Aorta (tissue), 5 donors: Measurements from ENCODE around the gene CARMIL3. TPM values are rescaled to one million over a fixed set of nuclear protein-coding genes. Genes with fewer than 3 reads are reported as not detected.
"Not testable (repeated sequence)": the region's sequence is repeated elsewhere in the genome, so short reads cannot be mapped to it uniquely, and the experiment has no call there.

ENCODE experiments used
- ATAC-seq: fragments of 200-7000 bp; cut with Tn5 transposase; one replicate; pipeline ENCODE4 v1.9.1; 2022; ENCODE audit warnings: moderate library complexity; ENCODE audit not compliant: low FRiP score
- DNase-seq, 2 donors: peaks; one replicate each; pipeline ENCODE4 v3.0.0-alpha.2; 2020
- H3K27ac ChIP-seq, 2 donors: one replicate each; pipeline ENCODE4 v1.5.1; 2013; ENCODE audit warnings: low read length in 2 of 2, mild to moderate bottlenecking in 2 of 2, moderate library complexity in 2 of 2, control low read depth in 1 of 2, inconsistent platforms in 1 of 2, low read depth in 1 of 2
- H3K27me3 ChIP-seq, 2 donors: one replicate each; pipeline ENCODE4 v1.6.1; 2013; ENCODE audit warnings: control low read depth in 1 of 2, low read length in 1 of 2, mild to moderate bottlenecking in 1 of 2, moderate library complexity in 1 of 2; ENCODE audit not compliant: insufficient read depth in 2 of 2, control insufficient read depth in 1 of 2
- H3K36me3 ChIP-seq, 2 donors: one replicate each; pipeline ENCODE4 v1.6.1; 2013; ENCODE audit warnings: control low read depth in 1 of 2, low read length in 1 of 2, mild to moderate bottlenecking in 1 of 2; ENCODE audit not compliant: insufficient read depth in 2 of 2, control insufficient read depth in 1 of 2
- H3K4me1 ChIP-seq, 2 donors: one replicate each; pipeline ENCODE4 v1.6.1; 2013; ENCODE audit warnings: low read length in 2 of 2, control low read depth in 1 of 2, mild to moderate bottlenecking in 1 of 2, moderate library complexity in 1 of 2; ENCODE audit not compliant: insufficient read depth in 2 of 2, control insufficient read depth in 1 of 2
- H3K4me3 ChIP-seq, 2 donors: one replicate each; pipeline ENCODE4 v1.5.1; 2013; ENCODE audit warnings: low read length in 2 of 2, control low read depth in 1 of 2, mild to moderate bottlenecking in 1 of 2
- H3K9me3 ChIP-seq: one replicate; pipeline ENCODE4 v1.6.1; 2013; ENCODE audit warnings: mild to moderate bottlenecking, low read length; ENCODE audit not compliant: control insufficient read depth
- WGBS, 2 donors: extraction: QIAGEN DNeasy Blood & Tissue Kit; methylation state at CpG; one replicate each; pipeline ENCODE4 v1.1.7; 2013; 5-methylcytosine and 5-hydroxymethylcytosine counted together
- intact Hi-C, 2 donors: fragments of 100-400 bp; cut with DNase I; formaldehyde crosslinking; loops; one replicate each; pipeline versions ENCODE4 v1.14.2 to v1.15.0; 2022
- long read RNA-seq, 2 donors: library from polyadenylated mRNA; unstranded; transcript quantifications; one replicate each; pipeline ENCODE4 v2.0.0, GENCODE V29; 2020 to 2021
- polyA plus RNA-seq, 2 donors: library from polyadenylated mRNA; stranded (reverse); fragments of 200-250 nt; gene quantifications; one replicate each; pipeline ENCODE4 v1.2.3, GENCODE V29; 2013
- total RNA-seq, 2 donors: library from RNA; stranded (reverse); fragmentation: NEBNext Ultra II Directional; extraction: Animal tissue kit (Norgen Biotek cat#: 25700); gene quantifications; one replicate each; pipeline ENCODE4 v1.2.1, GENCODE V29; 2021
- donor health status: healthy with polysubstance abuse.
- donor health status: Bipolar disorder and iron deficiency.
- donor health status: DM: no; HTN: no; CAD: no.
- donor health status: DM: no; HTN: no; CAD: no.
- donor health status: DM: yes; HTN: yes; CAD: no.

Gene CARMIL3, protein sequence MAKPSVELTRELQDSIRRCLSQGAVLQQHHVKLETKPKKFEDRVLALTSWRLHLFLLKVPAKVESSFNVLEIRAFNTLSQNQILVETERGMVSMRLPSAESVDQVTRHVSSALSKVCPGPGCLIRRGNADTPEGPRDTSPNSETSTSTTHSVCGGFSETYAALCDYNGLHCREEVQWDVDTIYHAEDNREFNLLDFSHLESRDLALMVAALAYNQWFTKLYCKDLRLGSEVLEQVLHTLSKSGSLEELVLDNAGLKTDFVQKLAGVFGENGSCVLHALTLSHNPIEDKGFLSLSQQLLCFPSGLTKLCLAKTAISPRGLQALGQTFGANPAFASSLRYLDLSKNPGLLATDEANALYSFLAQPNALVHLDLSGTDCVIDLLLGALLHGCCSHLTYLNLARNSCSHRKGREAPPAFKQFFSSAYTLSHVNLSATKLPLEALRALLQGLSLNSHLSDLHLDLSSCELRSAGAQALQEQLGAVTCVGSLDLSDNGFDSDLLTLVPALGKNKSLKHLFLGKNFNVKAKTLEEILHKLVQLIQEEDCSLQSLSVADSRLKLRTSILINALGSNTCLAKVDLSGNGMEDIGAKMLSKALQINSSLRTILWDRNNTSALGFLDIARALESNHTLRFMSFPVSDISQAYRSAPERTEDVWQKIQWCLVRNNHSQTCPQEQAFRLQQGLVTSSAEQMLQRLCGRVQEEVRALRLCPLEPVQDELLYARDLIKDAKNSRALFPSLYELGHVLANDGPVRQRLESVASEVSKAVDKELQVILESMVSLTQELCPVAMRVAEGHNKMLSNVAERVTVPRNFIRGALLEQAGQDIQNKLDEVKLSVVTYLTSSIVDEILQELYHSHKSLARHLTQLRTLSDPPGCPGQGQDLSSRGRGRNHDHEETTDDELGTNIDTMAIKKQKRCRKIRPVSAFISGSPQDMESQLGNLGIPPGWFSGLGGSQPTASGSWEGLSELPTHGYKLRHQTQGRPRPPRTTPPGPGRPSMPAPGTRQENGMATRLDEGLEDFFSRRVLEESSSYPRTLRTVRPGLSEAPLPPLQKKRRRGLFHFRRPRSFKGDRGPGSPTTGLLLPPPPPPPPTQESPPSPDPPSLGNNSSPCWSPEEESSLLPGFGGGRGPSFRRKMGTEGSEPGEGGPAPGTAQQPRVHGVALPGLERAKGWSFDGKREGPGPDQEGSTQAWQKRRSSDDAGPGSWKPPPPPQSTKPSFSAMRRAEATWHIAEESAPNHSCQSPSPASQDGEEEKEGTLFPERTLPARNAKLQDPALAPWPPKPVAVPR (N-terminal part only)
- under 1 TPM; 0.24 to 0.42 TPM for total RNA-seq
- under 1 TPM in 1 of 2 donors, not detected in 1; 0.43 TPM for polyA plus RNA-seq
- long read RNA-seq, donor 1 = 0 reads
- long read RNA-seq, donor 2 = 0 reads

DNA sequence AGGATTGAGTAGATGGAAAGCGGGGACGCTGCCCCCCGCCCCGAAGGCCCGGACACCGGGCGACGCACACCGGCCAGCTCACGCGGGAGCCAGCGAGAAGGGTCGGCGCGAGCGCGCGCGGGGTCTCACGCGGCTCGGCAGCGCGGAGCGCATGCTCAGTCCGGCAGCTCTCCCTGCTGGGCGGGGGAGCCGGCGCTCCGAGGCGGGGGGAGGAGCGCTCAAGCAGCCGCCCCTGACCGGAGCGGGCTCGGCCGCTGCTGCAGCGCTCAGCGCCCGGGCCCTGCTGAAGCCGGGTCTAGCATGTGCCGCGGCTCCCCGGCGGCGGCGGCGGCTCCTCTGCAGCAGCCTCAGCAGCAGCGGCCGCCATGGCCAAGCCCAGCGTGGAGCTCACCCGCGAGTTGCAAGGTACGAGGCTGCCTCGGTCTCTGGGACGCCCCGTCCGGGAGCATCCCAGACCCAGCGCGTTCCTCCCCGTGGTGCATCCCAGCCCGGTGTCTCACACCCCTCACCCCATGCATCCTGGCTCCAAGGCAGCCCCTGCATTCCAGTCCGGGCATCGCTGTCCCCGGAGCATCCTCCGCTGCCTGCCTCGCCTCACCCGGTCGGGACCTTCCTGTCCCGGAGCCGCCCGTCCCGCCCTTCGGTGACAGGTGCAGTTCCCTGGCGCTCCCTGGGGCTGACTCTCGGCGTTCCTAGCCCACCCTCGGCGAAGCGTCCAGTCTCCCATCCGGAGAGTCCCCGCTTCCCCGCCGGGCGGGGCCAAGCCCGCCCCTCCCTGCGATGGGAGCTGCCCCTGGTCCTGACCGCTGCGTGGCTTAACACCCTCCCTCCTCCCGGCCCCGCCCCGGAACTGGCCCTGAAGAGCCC, at the start of gene CARMIL3:
Gene CARMIL3, plus strand, starts transcription at position 221 of the 867 bp plus-strand sequence. Its CDS starts 145 bp downstream, at position 366.
- WGBS, 2 donors = 1% methylated on average over 63 to 92 of the region's 92 CpGs
- DNase-seq = peak; percentile 68 to 88
- peak; percentile 88 for ATAC-seq
- no peaks in the 10 kb centered on the region for H3K27me3 ChIP-seq
- intact Hi-C loops = no loop called here
- H3K36me3 ChIP-seq = no peaks in the 10 kb centered on the region
- H3K9me3 ChIP-seq = no peaks in the 10 kb centered on the region
- H3K4me3 ChIP-seq = peak within 1 kb of the TSS; percentile 19 to 45
- H3K27ac ChIP-seq = no peak within 1 kb of the TSS
- no peaks in the 10 kb centered on the region for H3K4me1 ChIP-seq

DNA sequence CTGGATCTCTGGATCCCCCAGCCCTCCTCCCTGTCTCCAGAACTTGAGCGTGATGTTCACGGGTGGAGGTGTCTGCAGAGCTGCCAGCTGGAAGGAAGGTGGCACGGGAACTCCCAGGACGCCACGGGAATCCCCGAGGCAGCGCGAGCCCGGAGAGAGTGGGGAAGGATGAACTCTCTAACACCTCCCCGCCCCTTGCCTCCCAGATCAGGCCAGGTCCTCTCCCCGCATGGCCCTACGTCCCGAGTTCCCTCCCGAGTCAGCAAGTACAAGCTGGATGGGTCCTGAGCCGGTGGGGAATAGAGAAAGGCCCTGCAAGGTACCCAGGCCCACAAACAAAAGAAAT, 45.4 kb upstream of the CARMIL3 start:
- H3K4me1 ChIP-seq, H3K36me3 ChIP-seq, H3K27ac ChIP-seq, intact Hi-C loops, H3K27me3 ChIP-seq, H3K9me3 ChIP-seq, DNase-seq: not testable (repeated sequence)
- WGBS, 2 donors = 3% methylated on average over 6 of the region's 15 CpGs; no CpG with 5 or more reads in 1 of the 2 donors
- peak; percentile 50 for ATAC-seq
- peak overlapping the region in 1 of 2 donors; percentile 8 for H3K4me3 ChIP-seq

DNA sequence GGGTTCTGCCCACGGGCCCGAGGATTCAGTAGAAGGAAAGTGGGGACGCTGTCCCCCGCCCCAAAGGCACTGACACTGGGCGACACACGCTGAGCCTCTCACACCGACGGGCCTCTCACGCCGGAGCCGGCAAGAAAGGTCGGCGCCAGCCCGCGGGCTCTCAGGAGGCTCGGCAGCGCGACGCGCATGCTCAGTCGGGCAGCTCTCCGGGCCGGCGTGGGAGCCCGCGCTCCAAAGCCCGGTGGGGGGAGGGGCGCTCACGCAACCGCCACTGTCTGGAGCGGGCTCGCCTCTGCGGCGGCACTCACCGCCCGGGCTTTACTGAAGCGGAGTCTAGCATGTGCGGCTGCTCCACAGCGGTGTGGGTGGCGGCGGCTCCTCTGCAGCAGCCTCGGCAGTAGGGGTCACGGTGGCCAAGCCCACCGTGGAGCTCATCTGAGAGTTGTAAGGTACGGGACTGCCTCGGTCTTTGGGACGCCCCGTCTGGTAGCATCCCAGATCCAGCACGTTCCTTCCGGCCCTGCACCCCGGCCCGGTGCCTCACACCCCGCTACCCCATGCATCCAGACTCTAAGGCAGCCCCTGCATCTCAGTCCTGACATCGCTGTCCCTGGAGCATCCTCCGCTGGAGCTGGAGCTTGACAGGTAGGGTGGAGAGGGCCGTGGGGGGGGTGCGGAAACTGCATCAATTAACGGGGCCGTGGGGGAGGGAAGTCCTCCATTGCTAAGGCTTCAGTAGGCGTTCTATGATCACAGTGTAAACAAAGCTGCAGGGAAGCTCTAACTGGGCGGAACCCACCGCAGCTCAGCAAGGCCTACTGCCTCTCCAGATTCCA, 44.8 kb upstream of the CARMIL3 start:
- WGBS, 2 donors = 7 to 8% methylated on average over 43 to 61 of the region's 62 CpGs
- H3K27ac ChIP-seq, H3K27me3 ChIP-seq, H3K36me3 ChIP-seq, intact Hi-C loops, H3K9me3 ChIP-seq, H3K4me1 ChIP-seq: not testable (repeated sequence)
- peak overlapping the region in 1 of 2 donors; percentile 8 for H3K4me3 ChIP-seq
- DNase-seq (peak; percentile 80), ATAC-seq (peak; percentile 94)

DNA sequence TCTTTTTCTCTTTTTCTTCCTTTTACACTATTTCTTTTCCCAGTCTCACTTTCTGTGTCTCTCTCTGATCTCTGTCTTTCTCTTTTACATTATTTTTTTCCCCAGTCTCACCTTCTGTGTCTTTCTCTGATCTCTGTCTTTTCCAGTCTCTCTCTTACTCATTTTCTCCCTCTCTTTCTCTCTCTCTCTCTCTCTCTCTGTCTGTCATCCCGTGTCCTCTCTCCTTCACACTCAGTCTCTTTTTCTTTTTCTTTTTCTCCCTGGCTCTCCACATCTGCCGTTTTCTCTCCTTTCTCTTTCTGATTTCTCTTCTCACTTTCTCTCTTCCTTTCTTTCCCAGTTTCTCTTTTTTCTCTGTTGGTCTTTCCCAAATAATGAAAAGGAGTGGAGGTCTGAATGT, 40.8 kb upstream of the CARMIL3 start:
- no peak overlapping the region for H3K4me3 ChIP-seq
- no peaks in the 10 kb centered on the region for H3K36me3 ChIP-seq
- intact Hi-C loops = loop anchor here (5.0 kb wide), 1 partner anchor 81 kb away; the partner anchor contains the start of gene PCK2 (in 2 of the 2)
- DNase-seq (no peak), ATAC-seq (no peak)
- WGBS, 2 donors = 75 to 77% methylated on average over 2 of the region's 2 CpGs
- H3K27me3 ChIP-seq = no peaks in the 10 kb centered on the region
- H3K27ac ChIP-seq = no peak overlapping the region
- no peaks in the 10 kb centered on the region for H3K9me3 ChIP-seq
- no peaks in the 10 kb centered on the region for H3K4me1 ChIP-seq

DNA sequence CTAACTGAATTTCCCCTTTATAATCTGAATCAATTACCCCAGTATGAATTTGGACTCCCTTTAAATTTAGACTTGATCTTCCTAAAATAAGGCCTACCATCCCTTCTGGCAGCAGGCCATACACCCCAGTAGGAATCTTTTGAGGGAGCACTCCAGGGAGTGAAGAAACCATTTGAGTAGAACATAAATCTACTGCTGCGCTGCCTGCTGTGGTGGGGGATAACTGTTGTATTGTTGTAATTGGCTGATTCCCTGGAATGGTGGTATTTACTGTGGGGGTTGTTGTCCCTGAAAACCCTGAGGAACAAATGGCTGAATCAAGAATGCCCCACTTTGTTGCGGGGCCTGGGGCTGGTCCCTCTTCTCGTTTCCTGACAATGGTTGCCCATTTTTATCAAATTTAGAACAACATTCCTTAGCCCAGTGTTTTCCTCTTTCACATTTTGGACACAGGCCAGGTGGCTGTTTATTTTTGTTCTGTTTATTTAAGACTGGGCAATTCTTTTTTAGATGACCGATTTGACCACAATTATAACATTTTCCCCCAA, 39.0 kb upstream of the CARMIL3 start:
- H3K9me3 ChIP-seq, H3K36me3 ChIP-seq, H3K27ac ChIP-seq, ATAC-seq, H3K4me1 ChIP-seq, DNase-seq, H3K27me3 ChIP-seq, H3K4me3 ChIP-seq: not testable (repeated sequence)
- intact Hi-C loops = loop anchor here (5.0 kb wide), 1 partner anchor 80 kb away; the partner anchor contains the start of gene PCK2 (in 2 of the 2)
- 14 to 19% methylated on average over 4 of the region's 4 CpGs for WGBS, 2 donors

DNA sequence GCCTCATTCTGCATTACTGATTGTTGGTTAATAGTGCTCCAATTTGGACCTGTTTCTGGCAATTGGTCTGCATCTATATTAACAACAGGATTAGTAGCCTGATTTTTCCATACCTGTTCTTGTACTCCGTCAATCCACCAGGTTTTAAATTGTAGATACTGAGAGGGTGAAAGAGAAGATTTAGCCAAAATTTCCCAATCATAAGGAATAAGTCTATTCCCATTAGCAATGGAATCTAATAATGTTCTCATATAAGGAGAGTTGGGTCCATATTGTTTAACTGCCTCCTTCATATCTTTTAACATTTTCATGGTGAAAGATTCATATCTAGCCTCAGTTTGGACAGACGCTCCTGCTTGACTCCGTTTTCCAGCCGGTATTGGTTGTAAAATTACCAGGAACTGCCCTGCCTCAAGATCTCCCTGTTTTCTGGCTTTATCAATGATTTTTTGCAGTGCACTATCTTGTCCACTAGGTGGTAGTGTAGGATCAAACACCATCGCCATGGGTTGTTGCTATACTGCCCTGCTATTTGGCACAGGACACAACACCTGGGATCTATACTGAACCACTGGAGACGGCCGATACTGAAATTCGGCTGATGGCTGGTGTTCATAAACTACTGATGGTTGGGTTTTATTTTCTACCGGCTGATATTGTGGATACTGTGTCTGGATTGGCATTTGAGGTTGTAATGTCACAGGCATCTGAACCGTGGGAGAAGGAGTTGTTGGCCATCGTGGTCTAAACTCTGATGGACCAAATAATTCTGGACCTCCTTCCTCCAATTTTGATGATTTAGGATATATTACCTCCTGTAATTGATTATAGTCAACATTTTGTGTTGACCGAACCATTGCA, 37.9 kb upstream of the CARMIL3 start:
- DNase-seq = no peak
- 17 to 20% methylated on average over 12 of the region's 12 CpGs for WGBS, 2 donors

More for the DNA sequence above, 37.9 kb upstream of the CARMIL3 start:
- no peaks in the 10 kb centered on the region for H3K9me3 ChIP-seq
- peak; percentile 86 for ATAC-seq
- H3K4me3 ChIP-seq = no peak overlapping the region
- H3K27me3 ChIP-seq = no peaks in the 10 kb centered on the region
- H3K27ac ChIP-seq = no peak overlapping the region
- H3K4me1 ChIP-seq = no peaks in the 10 kb centered on the region
- H3K36me3 ChIP-seq = no peaks in the 10 kb centered on the region
- intact Hi-C loops = loop anchor here (1.0 to 5.0 kb wide), 3 partner anchors 39 to 78 kb away; partner anchors contain the start of gene PCK2 (in 2 of the 2)
